LHCN-M2 (cell line): ENCODE results near the gene C1QTNF6. TPM values are rescaled to one million over a fixed set of nuclear protein-coding genes. Genes with fewer than 3 reads are reported as not detected.
"Not testable (repeated sequence)": the region's sequence is repeated elsewhere in the genome, so short reads cannot be mapped to it uniquely, and the experiment has no call there.

ENCODE experiments used
- DNase-seq: peaks from one replicate; pipeline ENCODE4 v3.0.0-alpha.2; 2012; ENCODE audit warnings: low read depth
- total RNA-seq: library from RNA; depleted of rRNA; stranded (reverse); fragments of >200 nt; gene quantifications from 2 replicates; pipeline ENCODE4 v1.2.3, GENCODE V29; 2014

C1QTNF6 gene
- total RNA-seq, 1 experiment from 2014 or later: 3.2 TPM

GRCh38 chr22:37206841-37207821, 19.1 kb upstream of the C1QTNF6 start:
- no peak for DNase-seq

- DNase-seq: no peak
Observed at GRCh38 chr22:37206118-37206840, 18.2 kb upstream of the C1QTNF6 start.

GRCh38 chr22:37205046-37205445, 17.0 kb upstream of the C1QTNF6 start:
- DNase-seq: no peak

GRCh38 chr22:37204045-37204655, 16.1 kb upstream of the C1QTNF6 start:
- no peak for DNase-seq

GRCh38 chr22:37203354-37204044, 15.5 kb upstream of the C1QTNF6 start:
- no peak for DNase-seq

- no peak for DNase-seq
Observed at GRCh38 chr22:37202716-37203115, 14.7 kb upstream of the C1QTNF6 start.

- no peak for DNase-seq
Observed at GRCh38 chr22:37202001-37202555, 14.0 kb upstream of the C1QTNF6 start.

DNA sequence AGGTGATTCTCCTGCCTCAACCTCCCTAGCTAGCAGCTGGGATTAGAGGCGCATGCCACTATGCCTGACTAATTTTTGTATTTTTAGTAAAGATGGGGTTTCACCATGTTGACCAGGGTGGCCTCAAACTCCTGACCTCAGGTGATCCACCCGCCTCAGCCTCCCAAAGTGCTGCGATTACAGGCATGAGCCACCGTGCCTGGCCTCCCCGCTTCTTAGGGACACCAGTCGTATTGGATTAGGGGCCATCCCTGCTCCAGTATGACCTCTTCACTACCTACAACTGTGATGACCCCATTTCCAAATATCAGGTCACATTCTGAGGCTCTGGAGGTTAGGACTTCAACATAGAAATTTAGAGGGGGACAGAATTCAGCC, 13.4 kb upstream of the C1QTNF6 start:
- not testable (repeated sequence) for DNase-seq

DNA sequence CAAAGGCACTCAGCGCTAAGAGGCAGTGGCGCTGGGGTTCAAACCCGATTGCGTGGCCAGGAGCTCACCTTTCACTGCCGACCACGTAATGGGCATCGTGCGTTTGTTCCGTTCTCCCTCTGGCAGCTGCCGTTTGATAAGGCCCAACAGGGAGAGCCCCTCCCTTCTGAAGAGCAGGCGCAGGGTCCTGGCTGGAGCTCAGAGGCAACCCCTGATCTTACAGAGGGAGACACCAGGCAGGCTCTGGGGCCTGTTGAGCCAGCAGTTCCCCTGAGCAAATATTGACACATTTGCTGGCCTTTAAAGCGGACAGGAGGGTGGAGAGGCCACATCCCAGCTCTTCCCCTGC, 11.7 kb upstream of the C1QTNF6 start:
- no peak for DNase-seq

- DNase-seq: peak; percentile 95
Observed at GRCh38 chr22:37199103-37199759, 11.2 kb upstream of the C1QTNF6 start.

GRCh38 chr22:37198258-37199102, 10.4 kb upstream of the C1QTNF6 start:
- DNase-seq: peak; percentile 71

GRCh38 chr22:37197451-37198257, 9.6 kb upstream of the C1QTNF6 start:
- peak; percentile 59 for DNase-seq

DNA sequence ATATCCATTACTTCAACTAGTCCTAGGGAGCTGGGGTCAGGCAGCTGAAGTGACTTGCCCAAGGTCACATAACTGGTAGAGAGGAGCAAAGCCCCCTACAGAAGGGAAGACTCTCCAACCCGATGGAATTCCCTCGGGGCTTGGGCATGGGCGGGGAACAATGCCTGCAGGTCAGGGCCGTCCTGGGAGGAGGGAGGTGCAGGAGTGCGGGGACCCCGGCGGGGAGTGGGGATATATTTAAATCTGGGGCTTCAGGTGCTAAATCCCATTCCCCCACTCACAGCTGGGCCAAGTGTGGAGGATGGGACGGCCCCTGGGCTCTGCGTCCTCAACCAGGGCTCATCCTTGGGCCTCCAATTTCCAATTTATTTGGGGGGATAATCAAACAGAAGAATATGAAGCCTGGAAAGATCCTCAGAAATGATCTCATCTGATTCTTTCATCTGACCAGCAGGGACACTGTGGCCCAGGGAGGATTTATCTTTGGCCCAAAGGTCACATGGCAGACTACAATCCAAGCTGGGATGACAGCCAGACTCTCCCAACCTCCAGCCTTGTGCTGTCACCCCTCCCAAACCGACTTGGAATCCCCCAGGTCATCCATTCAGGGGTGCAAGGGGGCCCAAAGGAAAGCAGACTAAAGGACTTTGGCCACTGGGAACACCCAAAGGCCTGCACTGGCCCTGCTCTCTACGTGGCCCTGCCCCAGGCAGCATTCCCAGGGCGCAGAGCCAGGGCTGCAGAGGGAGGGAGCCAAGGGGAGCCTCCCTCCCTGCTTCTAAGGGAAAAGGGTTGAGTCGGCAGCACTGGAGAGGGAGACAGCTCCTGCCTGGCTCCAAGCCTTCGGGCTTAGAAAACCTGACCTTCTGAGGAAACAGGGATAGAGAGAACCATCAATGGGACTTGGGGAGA, 8.7 kb upstream of the C1QTNF6 start:
- peak; percentile 29 for DNase-seq

DNA sequence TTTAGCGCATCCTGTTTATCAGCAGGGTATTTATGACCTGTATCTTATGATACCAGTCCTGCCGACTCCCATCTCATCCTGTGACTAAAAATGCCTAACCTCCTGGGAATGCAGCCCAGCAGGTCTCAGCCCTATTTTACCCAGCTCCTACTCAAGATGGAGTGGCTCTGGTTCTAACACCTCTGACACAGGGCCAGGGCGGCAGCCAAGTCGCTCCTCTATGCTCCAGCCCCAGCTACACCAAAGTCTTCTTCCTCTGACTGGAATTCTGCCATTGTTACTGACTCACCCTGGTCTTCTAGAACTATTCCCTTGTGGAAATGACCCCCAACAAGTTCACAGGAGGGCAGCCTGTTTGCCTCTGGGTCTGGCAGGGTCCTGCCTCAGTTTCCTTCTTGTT, 7.9 kb upstream of the C1QTNF6 start:
- no peak for DNase-seq

- no peak for DNase-seq
Observed at GRCh38 chr22:37194750-37195149, 6.7 kb upstream of the C1QTNF6 start.

GRCh38 chr22:37193629-37194191, 5.7 kb upstream of the C1QTNF6 start:
- peak; percentile 19 for DNase-seq

GRCh38 chr22:37192741-37193140, 4.7 kb upstream of the C1QTNF6 start:
- DNase-seq: no peak

DNA sequence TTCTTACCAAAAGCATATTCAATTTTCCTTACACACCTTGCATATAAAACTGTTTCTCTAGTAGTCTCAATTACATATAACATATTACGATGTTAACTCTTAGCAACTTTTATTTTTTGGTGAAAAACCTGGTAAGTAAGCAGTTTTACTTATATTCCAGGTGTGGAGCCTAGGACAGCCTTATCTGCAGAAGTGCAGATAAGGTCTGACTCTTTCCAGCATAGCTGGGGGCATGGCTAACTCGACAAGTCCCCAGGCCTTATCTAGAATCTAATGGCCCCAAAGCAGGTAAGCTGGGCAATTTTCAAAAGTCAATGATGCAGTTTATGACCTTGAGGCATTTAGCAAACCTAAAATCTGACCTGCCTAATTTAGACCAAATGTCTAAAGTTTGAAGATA, 4.2 kb upstream of the C1QTNF6 start:
- DNase-seq: no peak
